NCI-H1048 (cell line): ENCODE results near the gene ATP6V0A1.
"Not testable (repeated sequence)": the region's sequence is repeated elsewhere in the genome, so short reads cannot be mapped to it uniquely, and the experiment has no call there.

Experiments
- DNase-seq: peaks from one replicate; lab custom pipeline; 2025; lab: John Stamatoyannopoulos, UW

Gene ATP6V0A1

DNA sequence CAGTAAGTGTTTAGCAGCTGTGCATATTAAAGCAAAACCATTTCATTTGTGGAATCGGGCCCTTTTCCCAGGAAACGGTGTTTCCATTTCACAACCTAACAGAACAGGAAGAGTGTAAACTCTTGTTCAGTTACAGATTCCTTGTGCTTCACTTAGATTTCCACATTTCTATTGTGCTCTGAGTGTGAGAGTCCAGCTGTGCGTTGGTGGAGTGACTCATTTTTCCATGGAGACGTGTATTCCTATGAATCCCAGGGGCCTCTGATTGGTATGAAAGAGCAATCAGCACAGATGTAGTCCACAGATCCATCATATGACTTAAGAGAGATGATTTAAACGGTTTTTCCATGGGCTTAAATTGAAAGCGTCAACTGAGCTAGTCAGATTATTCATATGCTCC, 22.3 kb upstream of the ATP6V0A1 start:
- no peak for DNase-seq

DNA sequence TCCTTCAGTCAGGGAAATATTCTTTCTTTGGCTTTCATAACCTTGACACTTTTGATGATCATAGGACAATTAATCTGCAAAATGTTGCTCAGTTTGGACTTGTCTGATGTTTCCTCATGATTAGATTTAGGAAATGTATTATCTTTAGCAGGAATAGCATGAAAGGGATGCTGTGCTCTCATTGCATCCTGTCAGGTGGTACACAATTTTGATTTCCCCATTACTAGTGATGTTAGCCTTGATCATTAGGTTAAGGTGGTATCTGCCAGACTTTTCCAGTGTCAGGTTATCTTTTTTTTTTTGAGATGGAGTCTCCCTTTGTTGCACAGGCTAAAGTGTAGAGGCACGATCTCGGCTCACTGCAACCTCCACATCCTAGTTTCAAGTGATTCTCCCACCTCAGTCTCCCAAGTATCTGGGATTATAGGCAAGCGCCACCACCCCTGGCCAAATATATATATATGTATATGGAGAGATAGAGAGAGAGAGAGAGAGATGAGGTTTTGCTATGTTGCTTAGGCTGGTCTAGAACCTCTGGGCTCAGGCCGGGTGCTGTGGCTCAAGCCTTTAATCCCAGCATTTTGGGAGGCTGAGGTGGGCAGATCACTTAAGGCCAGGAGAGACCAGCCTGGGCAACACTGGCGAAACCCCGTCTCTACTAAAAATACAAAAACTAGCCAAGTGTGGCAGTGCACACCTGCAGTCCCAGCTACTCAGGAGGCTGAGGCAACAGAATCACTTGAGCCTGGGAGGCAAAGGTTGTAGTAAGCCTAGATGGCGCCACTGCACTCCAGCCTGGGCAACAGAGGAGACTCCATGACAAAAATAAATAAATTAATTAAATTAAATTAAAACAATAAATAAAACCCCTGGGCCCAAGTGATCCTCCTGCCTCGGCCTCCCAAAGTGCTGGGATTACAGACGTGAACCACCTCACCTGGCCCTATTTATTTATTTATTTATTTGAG, 19.8 kb upstream of the ATP6V0A1 start:
- DNase-seq, result no peak

DNA sequence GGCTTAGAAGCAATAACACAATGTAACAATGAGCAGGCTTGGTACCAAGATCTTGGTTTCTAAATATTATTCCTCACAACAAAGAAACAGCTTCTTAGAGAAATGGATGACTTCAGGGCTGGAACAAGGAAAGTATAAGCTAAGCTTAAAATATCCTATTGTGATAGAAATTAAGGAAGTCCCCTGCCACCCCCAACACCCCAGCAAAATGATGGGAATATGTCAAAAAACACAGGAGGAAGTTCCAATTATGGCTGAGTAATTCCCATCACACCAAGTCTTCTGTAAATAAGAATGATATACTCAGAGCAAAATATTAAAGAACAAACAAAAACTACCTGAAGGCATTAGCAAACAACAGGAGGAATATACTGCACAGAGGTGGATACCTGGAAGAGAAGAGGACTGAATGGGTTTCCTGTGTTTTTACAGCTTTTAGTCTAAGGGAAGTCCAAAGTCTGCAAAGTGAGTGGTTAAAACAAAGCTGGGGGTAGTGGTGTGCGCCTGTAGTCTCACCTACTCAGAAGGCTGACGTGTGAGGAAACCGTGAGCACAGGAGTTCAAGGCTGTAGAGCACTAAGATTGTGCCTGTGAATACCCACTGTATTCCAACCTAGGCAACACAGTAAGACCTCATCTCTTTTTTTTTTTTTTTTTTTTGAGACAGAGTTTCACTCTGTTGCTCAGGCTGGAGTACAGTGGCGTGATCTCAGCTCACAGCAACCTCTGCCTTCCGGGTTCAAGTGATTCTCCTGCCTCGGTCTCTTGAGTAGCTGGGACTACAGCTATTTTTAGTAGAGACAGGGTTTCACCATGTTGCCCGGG, 17.1 kb upstream of the ATP6V0A1 start:
- DNase-seq, result no peak

DNA sequence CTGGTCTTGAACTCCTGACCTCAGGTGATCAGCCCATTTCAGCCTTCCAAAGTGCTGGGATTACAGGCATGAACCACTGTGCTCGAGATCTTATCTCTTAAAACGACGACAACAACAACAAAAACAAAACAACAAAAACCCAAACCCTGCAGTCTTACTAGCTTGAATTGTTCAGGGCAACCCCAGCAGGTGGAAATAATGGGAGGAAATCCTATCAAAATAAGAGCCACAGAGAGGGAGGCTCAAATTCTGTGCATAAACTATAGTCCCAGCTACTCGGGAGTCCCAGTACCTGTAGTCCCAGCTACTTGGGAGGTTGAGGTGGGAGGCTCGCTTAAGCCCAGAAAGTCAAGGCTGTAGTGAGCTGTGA, 16.5 kb upstream of the ATP6V0A1 start:
- DNase-seq, result no peak

DNA sequence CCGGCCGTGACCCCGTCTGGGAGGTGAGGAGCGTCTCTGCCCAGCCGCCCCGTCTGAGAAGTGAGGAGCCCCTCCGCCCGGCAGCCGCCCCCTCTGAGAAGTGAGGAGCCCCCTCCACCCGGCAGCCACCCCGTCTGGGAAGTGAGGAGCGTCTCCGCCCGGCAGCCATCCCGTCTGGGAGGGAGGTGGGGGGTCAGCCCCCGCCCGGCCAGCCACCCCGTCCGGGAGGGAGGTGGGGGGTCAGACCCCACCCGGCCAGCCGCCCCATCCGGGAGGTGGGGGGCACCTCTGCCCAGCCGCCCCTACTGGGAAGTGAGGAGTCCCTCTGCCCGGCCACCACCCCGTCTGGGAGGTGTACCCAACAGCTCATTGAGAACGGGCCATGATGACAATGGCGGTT, 9.5 kb upstream of the ATP6V0A1 start:
- DNase-seq, result not testable (repeated sequence)

DNA sequence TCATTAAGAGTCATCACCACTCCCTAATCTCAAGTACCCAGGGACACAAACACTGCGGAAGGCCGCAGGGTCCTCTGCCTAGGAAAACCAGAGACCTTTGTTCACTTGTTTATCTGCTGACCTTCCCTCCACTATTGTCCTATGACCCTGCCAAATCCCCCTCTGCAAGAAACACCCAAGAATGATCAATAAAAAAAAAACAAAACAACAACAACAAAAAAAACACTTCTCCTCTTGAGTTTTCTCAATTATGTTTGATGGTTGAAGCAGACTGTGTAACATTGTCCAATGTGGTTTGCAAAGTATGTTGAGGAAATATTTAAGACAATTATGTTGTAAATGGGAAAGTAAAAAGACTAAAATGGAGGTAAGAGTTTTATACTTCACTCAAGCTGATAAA, 8.8 kb upstream of the ATP6V0A1 start:
- DNase-seq, result not testable (repeated sequence)

DNA sequence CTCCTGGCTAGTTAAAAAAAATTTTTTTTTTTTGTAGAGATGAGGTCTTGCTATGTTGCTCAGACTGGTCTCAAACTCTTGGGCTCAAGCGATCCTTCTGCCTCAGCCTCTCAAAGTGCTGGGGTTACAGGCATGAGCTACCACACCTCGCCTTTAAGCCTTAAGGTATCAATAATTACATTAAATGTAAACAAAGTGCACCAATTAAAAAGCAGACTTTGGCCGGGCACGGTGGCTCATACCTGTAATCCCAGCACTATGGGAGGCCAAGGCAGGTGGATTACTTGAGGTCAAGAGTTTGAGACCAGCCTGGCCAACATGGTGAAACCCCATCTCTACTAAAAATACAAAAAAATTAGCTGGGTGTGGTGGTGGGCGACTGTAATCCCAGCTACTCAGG, 7.4 kb upstream of the ATP6V0A1 start:
- DNase-seq, result not testable (repeated sequence)

DNA sequence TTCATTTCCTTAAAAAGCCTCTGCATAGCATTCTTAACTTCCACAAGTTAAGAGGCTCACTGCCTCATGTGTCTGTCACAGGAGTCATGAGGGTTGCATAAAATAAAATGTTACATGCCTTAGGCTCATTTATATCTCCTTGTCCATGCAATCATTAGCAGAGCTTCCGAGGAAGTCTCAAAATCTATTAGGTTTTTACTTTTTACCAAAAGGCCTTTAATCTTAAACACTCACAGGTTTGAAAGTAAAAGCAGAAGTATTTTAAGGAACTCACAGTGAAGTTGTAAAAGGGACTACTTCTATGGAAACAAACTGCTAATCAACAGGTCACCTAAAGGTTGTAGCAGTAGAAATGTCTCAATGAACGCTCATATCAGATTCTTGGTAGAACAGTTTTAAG, 5.2 kb upstream of the ATP6V0A1 start:
- no peak for DNase-seq

DNA sequence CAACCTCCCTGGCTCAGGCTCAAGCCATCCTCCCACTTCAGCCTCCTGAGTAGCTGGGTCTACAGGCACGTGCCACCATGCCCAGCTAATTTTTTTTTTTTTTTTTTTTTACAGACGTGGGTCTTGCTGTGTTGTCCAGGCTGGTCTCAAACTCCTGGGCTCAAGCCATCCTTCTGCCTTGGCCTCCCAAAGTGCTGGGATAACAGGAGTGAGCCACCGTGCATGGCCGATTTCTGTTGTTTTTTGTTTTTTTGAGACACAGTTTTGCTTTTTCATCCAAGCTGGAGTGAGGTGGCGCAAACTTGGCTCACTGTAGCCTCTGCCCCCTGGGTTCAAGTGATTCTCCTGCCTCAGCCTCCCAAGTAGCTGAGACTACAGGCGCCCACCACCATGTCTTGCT, 3.7 kb upstream of the ATP6V0A1 start:
- not testable (repeated sequence) for DNase-seq

DNA sequence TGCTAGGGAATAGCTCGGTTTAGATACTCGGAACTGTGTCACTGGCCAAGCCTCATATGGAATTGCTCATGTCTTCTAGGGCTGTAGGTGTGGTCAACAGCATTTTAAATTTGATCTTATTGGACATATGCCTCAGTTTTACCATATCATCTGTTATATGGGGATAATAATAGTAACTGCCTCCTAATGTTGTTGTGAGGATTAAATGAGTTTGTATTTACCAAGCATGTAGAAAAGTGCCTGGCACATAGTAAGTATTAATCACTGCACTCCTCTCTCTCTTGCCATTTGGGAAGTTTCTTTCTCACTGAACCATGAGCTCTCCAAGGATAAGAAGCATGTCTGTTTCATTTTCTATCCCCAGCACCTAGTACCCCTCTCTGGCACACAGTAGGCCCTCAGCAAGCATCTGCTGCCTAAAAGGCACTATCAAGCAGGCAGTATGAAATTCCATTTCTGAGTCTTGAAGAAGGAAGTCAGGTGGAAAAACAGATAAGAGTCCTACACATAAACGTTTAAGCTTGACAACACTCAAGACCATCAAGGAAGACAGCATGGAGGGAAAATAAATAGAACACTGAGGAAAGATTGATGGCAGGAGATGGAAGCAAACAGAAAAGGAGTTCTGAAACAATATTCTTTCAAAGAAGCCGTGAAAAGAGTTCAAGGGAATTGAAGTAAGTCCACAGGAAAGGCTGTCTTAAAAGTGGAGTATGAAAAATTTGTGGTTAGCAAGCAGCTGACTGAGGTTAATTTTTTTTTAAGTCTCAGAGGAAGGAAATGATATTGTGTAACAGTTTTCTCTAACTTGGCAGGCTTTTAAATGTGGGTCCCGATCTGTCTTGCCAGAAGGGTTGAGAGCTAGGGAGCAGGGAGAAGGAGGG, 2.2 kb upstream of the ATP6V0A1 start:
- DNase-seq, result no peak

DNA sequence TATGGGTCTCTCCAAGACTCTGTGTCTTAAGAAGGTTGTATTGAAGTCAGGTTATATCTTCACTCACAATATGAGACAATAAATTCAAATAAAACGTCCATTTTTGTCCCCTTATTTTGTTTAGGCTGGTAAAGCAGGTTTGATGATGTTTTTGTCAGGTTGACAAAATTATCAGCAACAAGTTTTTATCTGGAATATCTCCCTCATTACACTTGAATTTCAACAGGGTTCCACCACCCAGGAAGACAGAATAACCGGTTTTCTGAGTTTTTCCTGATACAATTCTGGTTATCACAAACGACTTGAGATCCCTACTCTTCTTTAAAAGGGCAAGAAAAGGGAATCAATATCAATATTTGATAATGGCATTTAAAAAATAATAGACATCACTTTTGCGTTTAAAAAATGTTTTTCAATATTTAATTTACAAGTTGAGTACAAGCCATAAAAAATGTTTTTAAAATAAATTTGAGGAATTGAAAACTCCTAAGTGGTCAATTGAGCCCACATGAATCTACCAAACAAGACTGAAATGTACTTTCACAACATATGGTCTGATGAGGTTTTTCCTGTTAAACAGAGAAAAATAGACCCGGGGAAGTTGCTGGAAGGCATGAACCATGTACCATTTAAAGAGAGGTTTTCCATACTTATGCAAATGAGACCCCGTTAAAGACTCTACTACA, 1.4 kb upstream of the ATP6V0A1 start:
- DNase-seq, result no peak

DNA sequence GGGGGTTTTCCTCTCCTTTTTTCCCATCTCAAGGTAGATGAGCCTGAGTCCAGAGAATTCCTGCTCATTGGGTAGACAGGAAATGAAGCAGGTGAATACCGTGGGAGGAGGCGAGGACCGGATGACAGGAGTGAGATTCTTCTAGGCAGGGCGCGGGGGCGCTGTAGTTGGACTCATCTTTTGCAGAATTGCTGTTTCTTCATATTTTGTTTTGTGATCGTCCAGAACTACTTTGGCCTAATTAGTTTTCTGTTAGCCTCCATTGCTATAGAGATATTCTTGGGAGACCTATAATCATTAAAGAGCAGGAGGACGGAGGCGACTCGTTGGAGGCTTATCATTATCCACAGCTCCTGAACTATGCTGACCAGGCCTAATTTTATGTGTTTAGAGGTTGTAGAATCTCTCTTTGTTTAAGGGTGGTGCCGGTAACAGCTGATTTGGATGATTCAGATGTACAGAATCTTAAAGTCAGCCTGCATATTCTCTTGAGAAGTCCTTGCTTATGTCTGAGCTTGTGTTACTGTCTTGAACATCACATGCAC, 650 bp downstream of the ATP6V0A1 start:
- no peak for DNase-seq

DNA sequence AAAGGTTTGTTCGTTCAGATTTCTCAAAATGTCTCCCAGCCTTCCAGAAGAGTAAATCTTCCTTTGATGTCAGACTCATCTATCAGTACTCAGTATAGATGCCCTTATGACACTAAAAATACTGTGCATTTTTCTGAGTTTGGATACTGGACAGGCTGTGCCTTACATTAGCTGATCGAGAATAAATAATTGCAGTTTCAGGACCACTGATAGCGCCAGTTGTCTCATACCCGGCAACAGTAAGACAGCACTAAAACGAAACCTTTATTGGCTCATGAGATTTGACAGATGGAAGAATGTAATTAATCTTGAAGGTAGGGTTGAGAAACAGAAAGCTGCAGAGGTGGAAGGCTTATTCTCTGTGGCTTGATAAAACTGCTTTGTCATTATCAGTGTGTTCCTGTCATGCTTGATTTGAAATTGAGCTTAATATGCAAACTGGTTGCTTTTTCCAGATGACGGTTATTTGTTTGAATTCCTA, 1.2 kb downstream of the ATP6V0A1 start:
- no peak for DNase-seq

DNA sequence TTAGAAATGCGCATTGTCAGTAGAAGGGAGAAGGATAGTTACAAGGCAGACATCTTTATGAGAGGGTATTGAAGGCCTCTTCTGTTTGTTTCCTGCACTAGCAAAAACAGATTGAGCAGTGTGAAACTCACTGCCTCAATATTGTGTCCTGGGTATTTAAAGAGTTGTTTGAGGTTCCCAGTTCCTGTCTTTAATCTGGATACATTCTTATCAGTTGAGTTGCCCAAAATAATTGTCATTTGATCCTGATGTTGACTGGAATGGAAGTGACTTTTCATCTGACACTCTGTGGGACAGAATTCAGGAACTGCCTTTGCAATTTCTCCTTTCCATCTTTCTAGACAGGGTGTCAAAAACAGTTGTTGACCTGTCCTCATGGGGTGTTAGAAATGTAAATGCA, 1.7 kb downstream of the ATP6V0A1 start:
- no peak for DNase-seq

DNA sequence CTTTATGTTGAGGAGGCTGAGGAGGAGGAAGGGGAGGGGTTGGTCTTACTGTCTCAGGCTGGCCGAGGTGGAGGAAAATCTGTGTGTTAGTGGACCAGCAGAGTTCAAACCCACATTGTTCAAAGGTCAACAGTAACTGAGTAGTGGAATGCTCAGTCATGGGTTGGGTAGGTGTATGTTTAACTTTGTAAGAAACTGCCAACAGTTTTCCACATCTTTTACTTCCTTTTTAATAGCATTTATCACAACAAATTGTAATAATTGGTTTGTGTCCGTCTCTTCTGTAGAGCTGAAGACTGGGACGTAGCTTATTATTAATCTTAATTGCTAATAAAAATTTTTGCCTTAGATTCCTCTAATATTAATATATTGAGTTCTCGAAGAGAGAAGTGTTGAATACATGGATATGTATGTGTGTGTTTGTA, 5.3 kb downstream of the ATP6V0A1 start:
- DNase-seq, result no peak

DNA sequence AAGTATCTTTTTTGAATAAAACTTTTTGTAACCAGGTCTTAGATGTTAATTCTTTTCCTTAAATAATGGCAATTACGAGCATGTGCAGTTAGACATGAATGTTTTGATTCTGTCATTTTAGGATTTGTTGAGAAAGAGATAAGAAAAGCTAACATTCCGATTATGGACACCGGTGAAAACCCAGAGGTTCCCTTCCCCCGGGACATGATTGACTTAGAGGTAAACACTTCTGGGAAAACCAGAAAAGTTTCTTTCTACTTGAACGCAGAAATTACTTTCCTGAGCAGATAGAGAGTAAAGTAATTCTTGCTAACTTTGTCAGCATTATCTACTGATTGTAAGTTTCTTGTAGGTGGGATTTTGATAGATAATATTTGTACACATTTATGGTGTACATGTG, 9.2 kb downstream of the ATP6V0A1 start:
- no peak for DNase-seq

DNA sequence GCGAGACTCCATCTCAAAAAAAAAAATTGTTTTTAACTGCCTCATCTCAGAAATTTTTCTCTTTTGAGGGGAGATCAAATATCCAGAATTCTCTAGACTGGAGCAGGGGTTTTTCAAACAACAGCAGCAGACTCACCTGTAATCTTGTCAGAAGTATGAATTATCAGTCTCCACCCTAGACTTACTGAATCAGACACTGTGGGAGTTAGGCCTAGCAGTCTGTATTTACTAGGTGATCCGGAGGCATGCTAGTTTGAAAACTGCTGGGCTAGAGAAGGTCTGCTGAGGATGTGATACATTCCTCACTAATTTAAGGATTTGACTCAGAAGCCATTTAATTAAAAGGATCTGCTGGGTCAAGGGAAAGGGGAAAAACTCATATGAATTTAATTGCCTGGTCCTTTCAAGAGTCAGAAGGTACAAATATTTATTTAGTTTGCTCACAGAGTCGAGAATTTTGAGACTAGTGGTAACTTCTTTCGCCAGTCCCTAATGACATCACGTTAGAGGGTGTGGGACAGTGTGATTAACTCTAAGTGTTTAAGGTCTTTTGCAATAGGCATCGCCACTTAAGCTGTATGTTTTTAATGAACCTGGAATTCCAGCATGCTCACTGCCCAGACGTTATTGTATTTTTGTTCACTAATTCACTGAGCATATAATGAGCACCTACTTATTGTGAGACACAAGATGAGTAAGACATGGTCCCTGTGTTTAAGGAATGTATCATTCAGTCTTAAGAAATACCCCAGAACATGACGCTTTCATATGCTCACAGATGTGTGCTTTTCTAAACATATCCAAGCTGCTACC, 14.2 kb downstream of the ATP6V0A1 start:
- no peak for DNase-seq

DNA sequence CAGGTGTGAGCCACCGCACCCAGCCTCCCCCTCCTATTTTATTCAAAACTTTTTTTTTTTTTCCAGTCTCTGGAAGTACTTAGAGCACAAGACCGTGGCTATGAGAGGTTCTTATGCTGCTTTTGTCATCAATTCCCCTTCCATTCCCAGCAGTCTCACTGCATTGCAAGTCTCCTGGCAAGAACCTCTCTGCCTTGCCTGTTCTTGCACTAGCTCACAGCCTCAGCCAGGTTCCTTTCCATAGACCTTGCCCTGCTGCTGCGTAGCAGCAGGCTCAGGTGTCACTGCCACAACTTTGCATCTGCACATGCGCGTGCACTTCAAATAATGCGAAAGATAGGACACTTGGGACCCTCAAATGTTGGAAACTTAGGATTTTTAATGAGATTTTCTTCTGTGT, 15.6 kb downstream of the ATP6V0A1 start:
- no peak for DNase-seq

DNA sequence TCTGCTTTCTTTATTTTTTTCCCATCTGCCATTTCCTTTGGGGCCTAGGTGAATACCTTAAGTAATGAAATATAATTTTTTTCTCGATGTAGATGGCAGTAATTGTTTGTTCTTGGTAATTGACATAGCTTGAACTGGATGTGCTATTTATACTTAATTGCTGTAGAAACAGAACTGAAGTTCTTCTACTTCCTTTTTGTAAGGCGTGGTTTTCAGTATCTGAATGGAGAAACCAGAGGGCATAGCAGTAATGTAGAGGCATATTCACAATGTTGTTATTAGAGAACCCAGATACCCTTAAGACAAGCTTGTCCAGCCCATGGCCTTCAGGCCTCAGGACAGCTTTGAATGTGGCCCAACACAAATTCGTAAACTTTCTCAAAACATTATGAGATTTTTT, 16.4 kb downstream of the ATP6V0A1 start:
- DNase-seq, result no peak

DNA sequence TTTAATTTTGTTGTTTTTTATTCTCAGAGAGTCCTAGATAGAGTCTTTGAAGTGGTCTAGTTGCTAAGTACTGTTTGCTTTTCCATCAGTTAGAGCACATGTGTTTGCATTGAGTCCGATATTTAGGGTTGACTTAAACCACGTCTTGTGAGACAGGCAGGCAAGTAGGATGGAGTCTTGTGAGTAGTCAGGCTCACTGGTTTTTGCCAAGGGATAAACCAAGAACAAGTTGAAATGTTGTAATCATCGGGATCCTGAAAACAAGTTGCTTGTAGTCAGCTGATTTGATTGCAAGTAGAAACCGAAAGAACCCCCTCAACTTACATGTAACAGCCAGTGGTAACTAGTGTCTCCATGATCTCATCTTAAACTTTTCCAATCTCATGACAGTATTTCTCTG, 17.2 kb downstream of the ATP6V0A1 start:
- no peak for DNase-seq
